ENCODE results near the gene HIGD2A. TPM values are rescaled to one million over a fixed set of nuclear protein-coding genes. Genes with fewer than 3 reads are reported as not detected.

HIGD2A gene
- polyA plus RNA-seq, 6 donors from 2014 or later = 137 to 220 (median 172) TPM

Other genes starting within 250 kb of the HIGD2A start
- 10 to 100 TPM in 5 of 6 donors, under 1 TPM in 1; 0.43 to 28.1 (median 13.6) TPM for gene SIMC1, start 150.3 kb upstream of the HIGD2A start, polyA plus RNA-seq (ENCODE audit: low read depth in 6 of 6)
- gene KIAA1191, start 27.0 kb upstream of the HIGD2A start, polyA plus RNA-seq (ENCODE audit: low read depth in 6 of 6) = 10 to 100 TPM; 46.8 to 56.4 (median 53.5) TPM
- gene ARL10, start 23.3 kb upstream of the HIGD2A start, polyA plus RNA-seq (ENCODE audit: low read depth in 6 of 6) = 1 to 10 TPM; 1.8 to 4.1 (median 2.5) TPM
- 10 to 100 TPM; 15.9 to 39.6 (median 26.5) TPM for gene NOP16, start 153 bp upstream of the HIGD2A start, polyA plus RNA-seq (ENCODE audit: low read depth in 6 of 6)
- gene CLTB, start 27.8 kb downstream of the HIGD2A start, polyA plus RNA-seq (ENCODE audit: low read depth in 6 of 6) = 10 to 100 TPM; 42.3 to 64.4 (median 55.2) TPM
- gene FAF2, start 59.6 kb downstream of the HIGD2A start, polyA plus RNA-seq (ENCODE audit: low read depth in 6 of 6) = 10 to 100 TPM; 11.0 to 16.3 (median 13.3) TPM
- 1 to 10 TPM in 5 of 6 donors, under 1 TPM in 1; 0.38 to 6.1 (median 2.9) TPM for gene RNF44, start 148.7 kb downstream of the HIGD2A start, polyA plus RNA-seq (ENCODE audit: low read depth in 6 of 6)
- not detected for gene CDHR2, start 160.6 kb downstream of the HIGD2A start, polyA plus RNA-seq (ENCODE audit: low read depth in 6 of 6)
- under 1 TPM in 5 of 6 donors, not detected in 1; 0.08 to 0.65 (median 0.16) TPM for gene GPRIN1, start 221.4 kb downstream of the HIGD2A start, polyA plus RNA-seq (ENCODE audit: low read depth in 6 of 6)
- 1 to 10 TPM in 3 of 6 donors, under 1 TPM in 2, not detected in 1; 0.34 to 1.1 (median 1.0) TPM for gene SNCB, start 241.8 kb downstream of the HIGD2A start, polyA plus RNA-seq (ENCODE audit: low read depth in 6 of 6)
- gene EIF4E1B, start 241.9 kb downstream of the HIGD2A start, polyA plus RNA-seq (ENCODE audit: low read depth in 6 of 6) = not detected

Measured in naive B cell (primary cell).